NCI-H2029 treated with DMSO at 0.1 percent for 48 hours (cell line): Measurements from ENCODE around the gene SPTB.

Experiments
- DNase-seq: peaks from one replicate; lab custom pipeline; 2025; lab: John Stamatoyannopoulos, UW

The SPTB gene

GRCh38 chr14:64850369-64851137 lies 29.2 kb downstream of the SPTB start:
- DNase-seq = no peak

- DNase-seq = no peak
Observed at GRCh38 chr14:64849940-64850339, 29.8 kb downstream of the SPTB start.

- DNase-seq = no peak
Observed at GRCh38 chr14:64848239-64848638, 31.5 kb downstream of the SPTB start.

GRCh38 chr14:64846319-64846718 lies 33.4 kb downstream of the SPTB start:
- no peak for DNase-seq

- DNase-seq = no peak
Observed at GRCh38 chr14:64845878-64846277, 33.8 kb downstream of the SPTB start.

GRCh38 chr14:64844969-64845536 lies 34.7 kb downstream of the SPTB start:
- no peak for DNase-seq

- DNase-seq = no peak
Observed at GRCh38 chr14:64844272-64844671, 35.4 kb downstream of the SPTB start.

- no peak for DNase-seq
Observed at GRCh38 chr14:64843548-64843947, 36.2 kb downstream of the SPTB start.

- no peak for DNase-seq
Observed at GRCh38 chr14:64841772-64842750, 37.6 kb downstream of the SPTB start.

- DNase-seq = no peak
Observed at GRCh38 chr14:64841121-64841651, 38.5 kb downstream of the SPTB start.

- no peak for DNase-seq
Observed at GRCh38 chr14:64838656-64839055, 41.1 kb downstream of the SPTB start.

GRCh38 chr14:64835431-64835830 lies 44.3 kb downstream of the SPTB start:
- no peak for DNase-seq

- no peak for DNase-seq
Observed at GRCh38 chr14:64834965-64835364, 44.7 kb downstream of the SPTB start.

- no peak for DNase-seq
Observed at GRCh38 chr14:64831419-64831818, 48.3 kb downstream of the SPTB start.

GRCh38 chr14:64830961-64831360 lies 48.7 kb downstream of the SPTB start:
- DNase-seq = no peak

GRCh38 chr14:64828071-64828470 lies 51.6 kb downstream of the SPTB start:
- DNase-seq = no peak

- no peak for DNase-seq
Observed at GRCh38 chr14:64826845-64827244, 52.9 kb downstream of the SPTB start.

- DNase-seq = no peak
Observed at GRCh38 chr14:64826333-64826732, 53.4 kb downstream of the SPTB start.

GRCh38 chr14:64825509-64825908 lies 54.2 kb downstream of the SPTB start:
- no peak for DNase-seq

- no peak for DNase-seq
Observed at GRCh38 chr14:64825006-64825405, 54.7 kb downstream of the SPTB start.

- no peak for DNase-seq
Observed at GRCh38 chr14:64824471-64824870, 55.2 kb downstream of the SPTB start.

GRCh38 chr14:64823305-64823861 lies 56.3 kb downstream of the SPTB start:
- no peak for DNase-seq
